ENCODE data around the gene NFRKB. TPM values are rescaled to one million over a fixed set of nuclear protein-coding genes. Genes with fewer than 3 reads are reported as not detected.

NFRKB gene
- total and polyA plus RNA-seq, 12 donors: 5.0 to 14.5 (median 11.6) TPM

DNA sequence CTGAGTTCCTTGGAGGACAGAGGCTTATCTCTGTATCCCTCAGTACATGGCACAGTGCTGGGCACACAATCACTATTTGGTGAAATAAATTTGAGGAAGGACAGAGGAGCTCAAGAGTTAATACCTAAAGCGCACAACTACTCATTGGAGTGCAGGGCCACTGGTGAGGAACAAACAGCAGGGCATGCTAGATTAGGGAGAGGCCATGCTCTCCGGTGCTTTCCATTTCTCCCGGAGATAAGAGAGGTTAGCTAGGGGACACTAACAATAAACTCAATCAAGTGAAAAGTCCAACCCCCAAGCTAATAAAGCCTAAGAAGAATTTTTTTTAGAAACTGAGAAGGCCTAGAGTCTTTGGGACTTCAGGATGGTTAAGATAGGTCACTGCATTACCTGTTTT is 29.1 kb downstream of the NFRKB start:
- TF ChIP-seq, protein P1, sequence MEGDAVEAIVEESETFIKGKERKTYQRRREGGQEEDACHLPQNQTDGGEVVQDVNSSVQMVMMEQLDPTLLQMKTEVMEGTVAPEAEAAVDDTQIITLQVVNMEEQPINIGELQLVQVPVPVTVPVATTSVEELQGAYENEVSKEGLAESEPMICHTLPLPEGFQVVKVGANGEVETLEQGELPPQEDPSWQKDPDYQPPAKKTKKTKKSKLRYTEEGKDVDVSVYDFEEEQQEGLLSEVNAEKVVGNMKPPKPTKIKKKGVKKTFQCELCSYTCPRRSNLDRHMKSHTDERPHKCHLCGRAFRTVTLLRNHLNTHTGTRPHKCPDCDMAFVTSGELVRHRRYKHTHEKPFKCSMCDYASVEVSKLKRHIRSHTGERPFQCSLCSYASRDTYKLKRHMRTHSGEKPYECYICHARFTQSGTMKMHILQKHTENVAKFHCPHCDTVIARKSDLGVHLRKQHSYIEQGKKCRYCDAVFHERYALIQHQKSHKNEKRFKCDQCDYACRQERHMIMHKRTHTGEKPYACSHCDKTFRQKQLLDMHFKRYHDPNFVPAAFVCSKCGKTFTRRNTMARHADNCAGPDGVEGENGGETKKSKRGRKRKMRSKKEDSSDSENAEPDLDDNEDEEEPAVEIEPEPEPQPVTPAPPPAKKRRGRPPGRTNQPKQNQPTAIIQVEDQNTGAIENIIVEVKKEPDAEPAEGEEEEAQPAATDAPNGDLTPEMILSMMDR (IDR thresholded peaks at IDR 0.05): no peak
- H3K9me3 ChIP-seq: no peaks in the 10 kb centered on the region
- intact Hi-C loops (cut with DNase I): no loop called here
- ATAC-seq: peak in 4 of 8 donors; percentile 15 to 49 (median 31)
- peaks cover 0 to 98% (median 50%) of the 10 kb centered on the region in 9 donors for H3K36me3 ChIP-seq
- H3K4me1 ChIP-seq: peaks cover 0 to 24% (median 10%) of the 10 kb centered on the region in 9 donors
- no peak overlapping the region for H3K27ac ChIP-seq
- H3K27me3 ChIP-seq: no peaks in the 10 kb centered on the region
- no peak overlapping the region for H3K4me3 ChIP-seq
- 52 to 57% methylated on average over 3 of the region's 3 CpGs for WGBS, 2 donors
- DNase-seq: no peak

- Histone ChIP-seq H3K27me3 (no peaks in the 10 kb centered on the region), H3K27ac (no peak overlapping the region), H3K4me3 (no peak overlapping the region), H3K4me1 (peaks cover 0 to 29% (median 10%) of the 10 kb centered on the region in 9 donors), H3K9me3 (no peaks in the 10 kb centered on the region), H3K36me3 (peaks cover 0 to 98% (median 50%) of the 10 kb centered on the region in 9 donors)
- no peak for ATAC-seq
- 73 to 81% methylated on average over 4 of the region's 4 CpGs for WGBS, 2 donors
- no peak for DNase-seq
- TF ChIP-seq, protein P1 (IDR thresholded peaks at IDR 0.05): no peak
- intact Hi-C loops (cut with DNase I): no loop called here
These were observed 29.7 kb downstream of the NFRKB start for GRCh38 chr11:129865701-129866100.

GRCh38 chr11:129864811-129865210 is 30.6 kb downstream of the NFRKB start:
- DNase-seq (no peak), ATAC-seq (no peak)
- intact Hi-C loops (cut with DNase I): no loop called here
- Histone ChIP-seq H3K9me3 (no peaks in the 10 kb centered on the region), H3K36me3 (peaks cover 0 to 98% (median 50%) of the 10 kb centered on the region in 9 donors), H3K4me1 (peaks cover 0 to 29% (median 10%) of the 10 kb centered on the region in 9 donors), H3K27me3 (no peaks in the 10 kb centered on the region), H3K27ac (no peak overlapping the region), H3K4me3 (no peak overlapping the region)
- 96 to 97% methylated on average over 5 of the region's 5 CpGs for WGBS, 2 donors
- TF ChIP-seq, protein P1 (IDR thresholded peaks at IDR 0.05): no peak

GRCh38 chr11:129861702-129862522 is 33.5 kb downstream of the NFRKB start:
- peak overlapping the region in 7 of 10 donors; percentile 13 to 61 (median 32) for H3K27ac ChIP-seq
- no peaks in the 10 kb centered on the region for H3K27me3 ChIP-seq
- TF ChIP-seq, protein P1 (IDR thresholded peaks at IDR 0.05): no peak
- ATAC-seq (peak in 7 of 8 donors; percentile 78 to 92 (median 87)), DNase-seq (peak in 1 of 2 donors; percentile 50)
- 43 to 51% methylated on average over 16 of the region's 16 CpGs for WGBS, 2 donors
- intact Hi-C loops (cut with DNase I): no loop called here
- no peaks in the 10 kb centered on the region for H3K9me3 ChIP-seq
- H3K4me1 ChIP-seq: peaks cover 0 to 28% (median 10%) of the 10 kb centered on the region in 9 donors
- H3K36me3 ChIP-seq: peaks cover 0 to 82% (median 34%) of the 10 kb centered on the region in 9 donors
- peak overlapping the region in 1 of 10 donors; percentile 2 for H3K4me3 ChIP-seq

Data from heart right ventricle (tissue), 16 donors.